NCI-H1930 (cell line): ENCODE results near the gene ALG3.
A peak's percentile ranks its signal among the peaks of the same experiment; 100 is the strongest.
"Not testable (repeated sequence)": the region's sequence is repeated elsewhere in the genome, so short reads cannot be mapped to it uniquely, and the experiment has no call there.

ENCODE experiments used
- DNase-seq, 2 experiments: peaks; one replicate each; lab custom pipeline; 2025; lab: John Stamatoyannopoulos, UW

The ALG3 gene

DNA sequence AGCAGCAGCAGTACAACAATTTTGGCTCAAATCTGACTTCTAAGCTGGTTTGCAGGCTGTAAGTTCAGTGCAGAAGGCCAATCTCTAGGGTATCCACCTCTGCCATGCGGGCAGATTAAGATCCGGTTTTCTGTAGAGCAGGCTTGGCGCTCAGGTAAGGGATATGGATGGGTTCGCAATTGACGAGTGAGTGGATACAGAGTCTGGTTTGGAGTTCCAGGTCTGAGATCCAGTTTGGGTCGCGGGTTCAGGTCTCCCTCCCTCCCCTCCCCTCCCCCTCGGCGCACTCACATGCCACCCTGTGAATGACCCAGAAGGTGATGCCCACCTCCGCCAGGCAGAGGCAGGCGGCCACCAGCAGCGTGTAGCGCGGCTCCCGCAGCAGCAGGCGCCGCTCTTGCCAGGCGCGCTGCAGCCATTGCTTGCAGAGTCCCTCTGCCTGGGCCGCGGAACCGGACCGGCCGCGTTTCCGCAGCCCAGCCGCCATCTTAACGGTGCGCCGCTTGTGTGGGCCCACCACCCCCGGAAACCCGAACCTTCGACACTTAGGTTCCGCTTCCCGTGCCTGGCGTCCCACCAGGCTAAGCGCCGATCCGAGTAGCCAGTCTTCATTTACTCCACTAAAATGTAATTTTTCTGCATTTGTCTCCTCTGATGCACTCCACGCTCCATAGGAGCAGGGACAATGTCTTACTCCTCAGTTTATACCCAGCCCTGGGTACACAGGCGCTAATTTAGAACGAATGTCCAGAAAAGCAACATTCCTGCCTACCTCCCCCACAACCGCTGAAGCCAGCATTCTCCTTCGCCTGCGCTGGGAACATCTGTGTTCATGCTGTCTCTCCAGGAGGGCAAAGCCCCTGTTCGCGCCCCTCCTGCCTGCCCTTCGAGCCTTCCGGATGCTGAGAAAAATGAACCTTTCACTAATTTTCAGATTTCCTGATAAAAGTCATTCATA, at the start of gene ALG3:
Gene ALG3, minus strand, starts transcription at position 509 of the 958 bp plus-strand sequence. Its CDS starts 22 bp downstream, at position 487.
- peak; percentile 65 to 84 for DNase-seq

DNA sequence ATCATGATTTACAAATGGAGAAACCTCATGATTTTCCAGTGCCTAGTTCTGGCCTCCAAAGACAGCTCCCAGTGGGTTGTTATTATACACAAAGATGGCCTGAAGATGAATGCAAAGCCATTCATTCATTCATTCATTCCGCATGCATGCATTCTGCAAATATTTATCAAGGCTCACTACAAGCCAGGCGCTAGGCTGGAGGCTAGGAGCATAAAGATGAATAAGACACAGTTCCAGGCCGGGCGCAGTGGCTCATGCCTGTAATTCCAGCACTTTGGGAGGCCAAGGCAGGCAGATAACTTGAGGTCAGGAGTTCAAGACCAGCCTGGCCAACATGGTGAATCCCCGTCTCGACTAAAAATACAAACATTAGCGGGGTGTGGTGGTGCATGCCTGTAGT, 47.9 kb upstream of the ALG3 start:
- no peak for DNase-seq

DNA sequence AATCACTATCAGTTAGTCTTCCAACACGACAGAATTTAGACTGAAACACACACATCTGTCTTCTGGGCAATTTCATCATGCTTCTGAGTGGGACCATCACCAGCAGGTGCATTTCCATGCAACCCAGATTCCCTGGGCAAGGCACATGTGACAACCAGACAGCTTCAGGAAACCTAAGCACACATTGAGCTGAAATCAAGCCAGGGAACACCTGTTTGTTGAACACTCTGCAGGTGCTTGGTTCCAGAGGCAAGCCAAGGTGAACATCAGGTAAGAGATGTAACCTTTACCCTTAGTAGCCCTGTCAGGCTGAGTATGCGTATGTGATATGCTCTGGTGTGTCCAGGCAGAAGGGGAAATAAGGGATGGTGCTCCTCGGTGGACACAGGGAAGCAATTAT, 47.0 kb upstream of the ALG3 start:
- no peak for DNase-seq

DNA sequence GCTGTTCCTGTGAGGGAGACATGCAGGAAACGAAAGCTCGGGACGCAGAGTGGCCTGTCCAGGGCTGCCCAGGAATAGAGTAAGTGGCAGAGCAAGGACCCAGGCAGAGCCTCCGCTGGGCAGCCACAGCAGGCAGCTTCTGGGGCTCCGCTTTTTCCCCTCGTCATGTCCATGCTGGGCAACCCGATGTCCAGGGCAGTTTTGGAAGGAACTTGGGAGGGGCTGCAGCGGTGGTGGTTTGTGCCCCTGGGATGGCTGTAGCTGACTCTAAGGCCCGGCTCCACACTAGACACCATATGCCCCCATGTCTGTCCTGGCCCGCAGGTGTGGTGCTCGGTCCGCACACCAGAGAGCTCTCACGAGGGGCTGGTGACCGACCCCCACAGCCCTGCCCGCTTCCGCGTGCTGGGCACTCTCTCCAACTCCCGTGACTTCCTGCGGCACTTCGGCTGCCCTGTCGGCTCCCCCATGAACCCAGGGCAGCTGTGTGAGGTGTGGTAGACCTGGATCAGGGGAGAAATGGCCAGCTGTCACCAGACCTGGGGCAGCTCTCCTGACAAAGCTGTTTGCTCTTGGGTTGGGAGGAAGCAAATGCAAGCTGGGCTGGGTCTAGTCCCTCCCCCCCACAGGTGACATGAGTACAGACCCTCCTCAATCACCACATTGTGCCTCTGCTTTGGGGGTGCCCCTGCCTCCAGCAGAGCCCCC, 43.1 kb upstream of the ALG3 start:
- no peak for DNase-seq

DNA sequence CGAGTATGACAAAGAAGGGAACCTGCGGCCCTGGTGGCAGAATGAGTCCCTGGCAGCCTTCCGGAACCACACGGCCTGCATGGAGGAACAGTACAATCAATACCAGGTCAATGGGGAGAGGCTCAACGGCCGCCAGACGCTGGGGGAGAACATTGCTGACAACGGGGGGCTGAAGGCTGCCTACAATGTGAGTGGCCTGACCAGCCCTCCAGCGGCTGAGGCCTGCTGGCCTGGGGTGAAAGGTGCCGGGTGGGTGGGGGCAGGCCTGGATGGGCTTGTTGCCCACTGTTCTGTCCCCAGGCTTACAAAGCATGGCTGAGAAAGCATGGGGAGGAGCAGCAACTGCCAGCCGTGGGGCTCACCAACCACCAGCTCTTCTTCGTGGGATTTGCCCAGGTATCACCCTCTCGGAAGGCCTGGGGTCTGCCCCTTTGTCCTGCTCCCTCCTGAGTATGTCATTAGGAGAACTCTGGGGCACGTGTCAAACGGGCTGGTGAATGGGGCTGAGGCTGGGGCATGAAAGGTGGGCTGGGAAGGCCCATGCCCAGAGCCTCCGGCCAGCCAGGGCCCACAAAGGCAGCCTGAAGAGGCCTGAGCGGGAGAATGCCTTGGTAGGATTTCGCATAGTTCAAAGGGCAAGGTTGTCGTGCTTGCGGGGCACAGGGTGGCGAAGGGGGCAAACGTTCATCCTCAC, 42.4 kb upstream of the ALG3 start:
- no peak for DNase-seq

DNA sequence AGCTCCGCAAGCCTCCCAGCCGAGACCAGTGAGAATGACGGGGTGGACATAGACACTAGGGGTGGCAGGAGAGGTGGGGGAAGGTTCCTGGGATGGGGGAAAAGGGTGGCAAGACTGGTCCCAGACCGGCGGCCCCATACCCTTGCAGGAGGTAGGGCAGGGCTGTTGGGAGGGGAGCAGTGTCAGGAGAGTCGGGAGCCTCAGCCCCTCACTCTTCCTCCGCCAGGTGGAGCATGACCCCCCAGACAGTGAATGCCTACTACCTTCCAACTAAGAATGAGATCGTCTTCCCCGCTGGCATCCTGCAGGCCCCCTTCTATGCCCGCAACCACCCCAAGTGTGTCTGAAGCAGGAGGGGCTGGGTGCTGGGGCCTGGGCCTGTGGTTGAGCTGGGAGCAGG, 41.6 kb upstream of the ALG3 start:
- DNase-seq: no peak

DNA sequence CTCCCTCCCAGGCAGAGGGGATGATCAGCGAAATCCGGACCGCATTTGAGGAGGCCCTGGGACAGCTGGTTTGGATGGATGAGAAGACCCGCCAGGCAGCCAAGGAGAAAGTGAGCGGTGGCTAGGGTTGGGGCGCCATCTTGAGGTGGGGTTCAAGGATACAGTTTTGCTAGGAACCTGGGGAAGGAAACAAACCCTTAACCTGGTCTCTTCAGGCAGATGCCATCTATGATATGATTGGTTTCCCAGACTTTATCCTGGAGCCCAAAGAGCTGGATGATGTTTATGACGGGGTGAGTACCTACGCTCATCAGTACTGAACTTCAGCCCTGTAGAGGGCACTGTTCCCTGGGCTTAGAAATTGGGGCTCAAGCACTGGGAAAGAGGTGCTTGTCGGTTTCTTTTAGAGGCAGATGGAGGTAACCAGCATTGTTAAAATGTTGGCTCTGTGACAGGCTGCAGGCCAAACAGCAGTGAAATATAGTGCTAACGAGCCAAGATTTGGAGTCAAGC, 40.7 kb upstream of the ALG3 start:
- DNase-seq: peak; percentile 38 to 39

DNA sequence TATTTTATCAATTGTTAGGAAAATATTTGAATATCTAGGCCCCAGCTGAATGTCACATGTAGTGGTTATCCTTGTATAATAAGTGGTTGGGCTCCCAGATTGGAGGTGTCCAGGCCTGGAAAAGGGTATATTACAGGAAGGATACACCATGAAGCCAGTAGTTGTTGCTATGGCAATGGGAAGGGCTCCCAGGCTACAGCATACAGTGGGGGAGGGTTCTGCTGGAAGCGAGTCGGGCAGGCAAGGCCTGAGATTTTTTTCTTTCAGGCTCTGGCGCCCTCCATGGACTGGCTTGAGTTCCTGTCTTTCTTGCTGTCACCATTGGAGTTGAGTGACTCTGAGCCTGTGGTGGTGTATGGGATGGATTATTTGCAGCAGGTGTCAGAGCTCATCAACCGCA, 35.9 kb upstream of the ALG3 start:
- peak; percentile 49 to 74 for DNase-seq

DNA sequence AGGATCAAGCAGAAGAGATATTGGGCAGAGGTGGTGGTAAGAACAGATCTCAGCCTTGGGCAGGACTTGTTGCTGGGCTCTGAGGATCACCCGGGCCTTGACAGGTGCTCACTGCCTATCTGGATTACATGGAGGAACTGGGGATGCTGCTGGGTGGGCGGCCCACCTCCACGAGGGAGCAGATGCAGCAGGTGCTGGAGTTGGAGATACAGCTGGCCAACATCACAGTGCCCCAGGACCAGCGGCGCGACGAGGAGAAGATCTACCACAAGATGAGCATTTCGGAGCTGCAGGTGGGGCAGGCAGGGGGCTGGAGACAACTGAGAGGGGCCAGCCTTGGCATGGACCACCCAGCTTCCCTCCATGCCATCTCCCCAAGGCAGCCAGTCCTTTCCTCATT, 34.9 kb upstream of the ALG3 start:
- no peak for DNase-seq

DNA sequence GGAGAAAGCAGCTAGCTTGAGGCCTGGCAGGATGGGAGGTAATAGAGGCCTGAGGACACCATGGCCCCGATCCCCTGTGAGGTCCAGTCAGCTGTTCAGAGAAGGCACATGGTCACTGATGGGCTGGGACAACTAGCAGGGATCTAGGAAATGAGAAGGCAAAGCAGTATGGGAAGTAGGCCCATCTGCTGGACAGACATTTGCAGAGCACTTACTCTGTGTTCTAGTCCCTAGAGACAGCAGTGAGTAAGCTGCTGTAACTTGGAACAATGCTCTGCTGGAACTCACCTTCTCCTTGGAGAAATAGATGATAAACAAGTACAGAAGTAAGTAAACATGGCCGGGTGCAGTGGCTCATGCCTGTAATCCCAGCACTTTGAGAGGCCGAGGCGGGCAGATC, 34.2 kb upstream of the ALG3 start:
- DNase-seq: no peak

DNA sequence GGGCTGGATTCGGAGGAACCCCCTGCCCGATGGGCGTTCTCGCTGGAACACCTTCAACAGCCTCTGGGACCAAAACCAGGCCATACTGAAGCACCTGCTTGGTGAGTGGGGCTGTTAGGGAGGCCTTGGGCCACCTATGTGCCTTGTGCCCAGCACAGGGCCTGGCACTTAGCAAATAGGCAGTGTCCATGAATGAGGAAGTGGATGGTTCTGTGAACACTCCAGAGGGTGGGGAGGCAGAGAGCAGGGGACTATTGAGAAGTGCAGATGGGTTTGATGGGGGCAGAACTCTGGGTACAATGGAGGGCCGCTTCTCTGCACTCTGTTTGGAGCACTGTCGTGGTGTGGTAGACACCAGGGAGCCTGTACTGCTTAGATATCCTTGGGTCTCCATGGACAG, 28.6 kb upstream of the ALG3 start:
- DNase-seq: no peak

DNA sequence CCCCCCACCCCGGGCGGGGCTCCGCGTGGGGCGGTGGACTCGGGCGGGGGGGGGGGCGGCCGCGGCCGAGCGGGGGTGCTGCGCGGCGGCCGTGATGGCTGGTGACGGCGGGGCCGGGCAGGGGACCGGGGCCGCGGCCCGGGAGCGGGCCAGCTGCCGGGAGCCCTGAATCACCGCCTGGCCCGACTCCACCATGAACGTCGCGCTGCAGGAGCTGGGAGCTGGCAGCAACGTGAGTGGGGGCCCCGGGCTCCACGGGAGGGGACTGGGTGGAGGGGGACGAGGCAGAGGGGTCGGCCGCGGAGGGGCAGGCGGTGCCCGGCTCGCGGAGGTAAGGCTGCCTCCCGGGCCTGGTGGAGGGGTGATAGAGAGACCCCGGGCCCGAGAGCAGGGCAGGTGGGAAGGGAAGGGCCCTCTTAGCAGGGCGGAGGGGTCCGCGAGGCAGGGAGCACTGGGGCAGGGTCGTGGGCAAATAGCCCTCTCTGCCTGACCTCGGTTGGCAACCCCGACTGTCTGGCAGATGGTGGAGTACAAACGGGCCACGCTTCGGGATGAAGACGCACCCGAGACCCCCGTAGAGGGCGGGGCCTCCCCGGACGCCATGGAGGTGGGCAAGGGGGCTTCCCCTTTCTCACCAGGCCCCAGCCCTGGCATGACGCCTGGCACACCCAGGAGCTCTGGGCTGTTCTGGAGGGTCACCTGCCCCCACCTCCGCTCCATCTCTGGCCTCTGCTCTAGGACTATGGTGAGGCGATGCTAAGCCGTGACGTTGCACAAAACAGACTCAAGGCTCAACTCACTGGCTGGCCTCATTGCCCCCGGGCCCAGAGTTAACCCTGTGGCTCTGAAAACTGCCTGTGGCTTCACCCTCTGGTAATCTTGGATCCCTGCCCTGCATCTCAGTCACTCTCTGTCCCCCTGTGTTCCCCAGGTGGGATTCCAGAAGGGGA, 27.5 kb upstream of the ALG3 start, which contains the start of gene ECE2:
Gene ECE2, plus strand, starts transcription at position 62 of the 950 bp plus-strand sequence. Its CDS starts 132 bp downstream, at position 194.
- DNase-seq: no peak

DNA sequence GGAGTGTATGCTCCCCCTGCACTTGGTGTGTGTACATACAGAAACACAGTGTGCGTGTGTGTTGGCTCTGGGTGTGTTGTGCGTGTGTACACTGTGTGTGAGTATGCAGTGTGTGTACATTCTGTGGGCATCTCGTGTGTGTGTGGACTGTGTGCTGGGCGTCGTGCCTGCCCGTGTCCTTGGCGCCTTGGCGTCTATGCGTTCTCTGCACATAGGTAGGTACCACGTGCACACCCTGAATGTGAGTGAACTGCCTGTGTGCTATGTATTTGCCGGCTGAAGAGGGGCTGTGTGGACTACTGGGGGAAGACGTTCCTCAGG, 26.6 kb upstream of the ALG3 start:
- no peak for DNase-seq

DNA sequence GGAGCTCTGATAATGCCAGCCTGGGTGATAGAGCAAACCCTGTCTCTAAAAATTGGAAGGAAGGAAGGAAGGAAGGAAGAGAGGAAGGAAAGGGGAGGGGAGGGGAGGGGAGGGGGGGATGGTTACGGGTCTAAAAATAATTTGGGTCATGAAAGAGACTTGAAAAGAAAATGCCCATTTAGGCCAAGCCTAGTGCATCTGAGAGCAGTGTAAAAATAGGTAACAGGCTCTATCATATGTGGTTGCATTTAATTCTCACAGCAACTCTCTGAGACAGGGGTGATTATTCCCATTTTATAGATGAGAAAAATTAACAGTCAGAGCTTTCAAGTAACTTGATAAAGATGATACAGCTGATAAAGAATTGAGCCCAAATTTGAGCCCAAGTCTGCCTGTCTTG, 23.5 kb upstream of the ALG3 start:
- no peak for DNase-seq

DNA sequence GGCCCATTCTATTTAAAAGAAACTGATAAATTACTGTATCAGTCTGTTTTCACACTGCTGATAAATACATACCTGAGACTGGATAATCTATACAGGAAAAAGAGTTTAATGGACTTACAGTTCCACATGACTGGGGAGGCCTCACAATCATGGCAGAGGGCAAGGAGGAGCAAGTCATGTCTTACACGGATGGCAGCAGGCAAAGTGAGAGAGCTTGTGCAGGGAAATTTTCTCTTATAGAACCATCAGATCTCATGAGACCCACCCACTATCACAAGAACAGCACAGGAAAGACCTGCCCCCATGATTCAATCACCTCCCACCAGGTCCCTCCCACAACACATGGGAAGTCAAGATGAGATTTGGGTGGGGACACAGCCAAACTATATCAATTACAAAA, 18.5 kb upstream of the ALG3 start:
- not testable (repeated sequence) for DNase-seq

DNA sequence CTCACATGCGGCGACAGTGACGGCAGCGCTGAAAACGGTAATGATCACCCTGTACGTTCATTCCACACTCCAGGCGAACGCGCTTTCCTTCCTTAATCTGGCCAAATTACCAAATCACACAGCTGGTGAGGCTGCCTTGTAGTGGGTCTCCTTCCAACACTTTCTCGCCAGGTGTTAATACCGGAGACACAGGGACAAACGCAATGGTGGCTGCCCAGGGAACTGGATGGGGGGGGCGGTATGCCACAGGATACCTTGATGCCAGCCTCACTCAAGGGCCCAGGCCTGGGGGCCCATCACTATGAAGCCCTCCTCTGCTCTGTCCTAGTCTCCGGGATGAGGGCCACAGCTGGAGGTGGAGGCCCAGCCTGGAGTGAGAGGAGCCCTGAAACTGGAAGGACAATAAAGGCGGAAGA, 14.0 kb upstream of the ALG3 start:
- no peak for DNase-seq

DNA sequence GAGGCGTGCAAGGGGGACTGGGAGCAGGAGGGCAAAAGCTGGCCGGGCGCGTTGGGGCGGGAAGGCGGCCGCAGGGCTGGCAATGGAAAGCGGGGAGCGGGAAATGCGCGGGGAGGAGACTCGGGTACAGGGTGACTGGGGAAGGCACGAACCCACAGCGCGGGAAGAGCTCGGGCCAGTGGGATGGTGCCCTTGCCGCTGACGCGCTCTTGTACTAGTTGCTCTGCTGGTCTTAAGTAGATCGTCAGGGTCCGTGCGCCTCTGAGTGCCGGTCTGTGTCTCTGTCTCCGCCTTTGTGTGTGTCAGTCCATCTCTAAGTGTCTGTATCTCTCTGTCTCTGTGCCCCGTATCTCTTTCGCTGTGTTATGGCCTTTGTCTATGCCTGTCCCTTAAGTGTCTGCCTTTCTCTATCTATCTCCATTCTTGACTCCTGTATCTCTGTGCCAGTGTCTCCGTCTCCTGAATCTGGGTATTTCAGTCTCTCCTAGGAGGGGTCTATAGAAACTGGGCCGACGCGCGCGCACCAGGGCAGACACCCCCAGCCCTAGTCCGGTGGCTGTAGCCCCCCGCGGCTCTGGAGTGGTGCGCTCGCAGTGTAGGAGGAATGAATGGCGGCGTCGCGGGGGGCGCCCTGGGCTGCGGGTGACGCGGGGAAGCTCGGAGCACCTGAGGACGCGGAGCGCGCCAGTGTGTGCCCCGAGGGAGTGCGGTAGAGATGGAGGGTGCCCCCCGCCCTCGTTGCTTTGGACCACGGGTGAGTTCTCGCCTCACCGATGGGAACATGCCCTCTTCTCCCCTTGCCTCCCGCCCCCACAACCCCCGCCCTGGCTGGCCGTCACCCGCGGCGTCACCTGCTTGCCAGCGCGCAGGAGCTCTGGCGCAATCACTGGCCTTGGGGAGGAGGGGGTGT, 13.3 kb upstream of the ALG3 start:
- DNase-seq: peak; percentile 42 to 61

DNA sequence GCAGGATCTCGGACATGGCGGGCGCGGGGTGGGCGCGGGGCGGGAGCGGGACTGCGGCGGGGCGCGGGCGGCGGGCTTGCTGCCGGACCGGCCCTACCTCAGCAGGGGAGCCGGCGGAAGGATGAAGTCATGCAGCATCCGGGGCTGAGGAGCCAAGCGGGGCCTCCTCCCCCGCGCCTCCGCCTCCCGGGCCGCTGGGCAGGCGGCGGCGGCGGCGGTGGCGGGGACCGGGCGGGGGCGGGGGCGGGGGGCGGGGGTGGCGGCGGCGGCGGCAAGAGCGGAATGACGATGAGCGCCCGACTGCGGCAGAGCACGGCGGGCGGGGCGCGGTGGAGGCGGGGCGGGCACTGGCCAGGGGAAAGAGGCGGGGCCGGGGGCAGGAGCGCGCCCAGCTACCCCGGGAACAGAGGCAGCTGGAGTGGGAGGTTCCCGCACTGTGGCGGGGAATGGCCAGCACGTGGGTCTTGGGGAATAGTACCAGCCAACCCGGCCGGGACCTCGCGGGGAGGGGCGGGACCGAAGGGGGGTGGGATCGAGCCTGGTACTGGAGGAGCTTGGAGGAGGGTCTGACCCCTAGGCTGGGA, 12.6 kb upstream of the ALG3 start, which contains the start of gene CAMK2N2:
Gene CAMK2N2, minus strand, starts transcription at position 284 of the 584 bp plus-strand sequence. Its CDS starts 268 bp downstream, at position 16.
- DNase-seq: peak; percentile 82 to 84

DNA sequence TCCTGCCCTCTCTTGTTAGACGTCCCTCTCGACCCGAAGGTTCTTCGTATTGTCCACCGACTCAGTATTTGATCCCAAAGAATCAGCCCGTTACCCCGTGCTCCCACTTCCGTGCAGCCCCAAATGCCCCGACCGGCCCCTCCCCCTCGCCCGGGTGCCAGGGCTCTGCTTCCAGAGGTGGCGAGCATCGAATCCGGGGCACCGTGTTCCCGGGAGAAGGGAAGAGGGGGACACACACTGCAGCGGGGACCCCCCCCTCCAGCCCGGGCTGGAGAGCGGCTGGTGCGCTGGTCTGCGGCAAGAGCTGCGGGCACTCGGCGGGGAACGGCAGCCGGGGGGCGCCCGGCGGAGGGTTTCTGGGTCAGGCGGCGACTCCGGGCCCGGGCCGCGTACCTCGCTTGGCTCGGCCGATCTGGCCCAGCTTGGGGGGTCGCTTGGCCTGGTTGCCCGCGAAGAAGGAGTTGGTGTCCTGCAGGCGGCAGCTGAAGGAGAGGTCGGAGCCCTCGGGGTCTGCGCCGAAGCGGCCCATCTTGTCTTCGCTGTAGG, 12.0 kb upstream of the ALG3 start:
- DNase-seq: no peak
